Coronary artery (tissue), 2 donors: ENCODE results near the gene RBFOX2.
"Not testable (repeated sequence)": the region's sequence is repeated elsewhere in the genome, so short reads cannot be mapped to it uniquely, and the experiment has no call there.

ENCODE experiments used
- DNase-seq: peaks from one replicate; pipeline ENCODE4 v3.0.0-alpha.2; 2017; ENCODE audit warnings: low spot score
- H3K27ac ChIP-seq, 2 donors: fragments of 200-600 bp; sonication (generic); one replicate each; pipeline ENCODE4 v1.5.1; 2016 to 2019
- H3K4me3 ChIP-seq: fragments of 200-600 bp; sonication (generic); 2 replicates; pipeline ENCODE4 v1.5.1; 2016; ENCODE audit warnings: mild to moderate bottlenecking, moderate library complexity
- TF ChIP-seq, protein P1 (sequence below): fragments of 200-600 bp; sonication (generic); IDR thresholded peaks from one replicate; pipeline ENCODE4 v1.5.1; 2019; ENCODE audit warnings: antibody characterized with exemption

Gene RBFOX2

DNA sequence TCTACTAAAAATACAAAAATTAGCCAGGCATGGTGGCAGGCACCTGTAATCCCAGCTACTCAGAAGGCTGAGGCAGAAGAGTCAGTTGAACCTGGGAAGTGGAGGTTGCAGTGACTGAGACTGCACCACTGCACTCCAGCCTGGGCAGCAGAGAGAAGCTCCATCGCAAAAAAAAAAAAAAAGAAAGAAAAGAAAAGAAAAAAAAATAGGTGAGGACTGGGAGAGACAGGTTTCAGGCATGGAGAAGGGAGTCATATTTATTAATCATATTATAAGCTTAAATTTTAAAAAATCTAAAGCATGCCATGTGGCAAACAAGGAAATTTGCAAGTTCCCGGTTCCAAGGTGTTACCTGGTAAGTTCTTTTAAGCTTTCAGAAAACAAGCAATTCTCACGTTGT lies 311.1 kb downstream of the RBFOX2 start, which contains the start of gene APOL5:
Gene APOL5, plus strand, starts transcription at position 301 of the 400 bp plus-strand sequence. Its CDS starts 0 bp downstream, at position 301.
- no peak for DNase-seq
- Histone ChIP-seq H3K4me3 (no peak within 1 kb of the TSS), H3K27ac (no peak within 1 kb of the TSS)
- TF ChIP-seq, protein P1, sequence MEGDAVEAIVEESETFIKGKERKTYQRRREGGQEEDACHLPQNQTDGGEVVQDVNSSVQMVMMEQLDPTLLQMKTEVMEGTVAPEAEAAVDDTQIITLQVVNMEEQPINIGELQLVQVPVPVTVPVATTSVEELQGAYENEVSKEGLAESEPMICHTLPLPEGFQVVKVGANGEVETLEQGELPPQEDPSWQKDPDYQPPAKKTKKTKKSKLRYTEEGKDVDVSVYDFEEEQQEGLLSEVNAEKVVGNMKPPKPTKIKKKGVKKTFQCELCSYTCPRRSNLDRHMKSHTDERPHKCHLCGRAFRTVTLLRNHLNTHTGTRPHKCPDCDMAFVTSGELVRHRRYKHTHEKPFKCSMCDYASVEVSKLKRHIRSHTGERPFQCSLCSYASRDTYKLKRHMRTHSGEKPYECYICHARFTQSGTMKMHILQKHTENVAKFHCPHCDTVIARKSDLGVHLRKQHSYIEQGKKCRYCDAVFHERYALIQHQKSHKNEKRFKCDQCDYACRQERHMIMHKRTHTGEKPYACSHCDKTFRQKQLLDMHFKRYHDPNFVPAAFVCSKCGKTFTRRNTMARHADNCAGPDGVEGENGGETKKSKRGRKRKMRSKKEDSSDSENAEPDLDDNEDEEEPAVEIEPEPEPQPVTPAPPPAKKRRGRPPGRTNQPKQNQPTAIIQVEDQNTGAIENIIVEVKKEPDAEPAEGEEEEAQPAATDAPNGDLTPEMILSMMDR: no peak

DNA sequence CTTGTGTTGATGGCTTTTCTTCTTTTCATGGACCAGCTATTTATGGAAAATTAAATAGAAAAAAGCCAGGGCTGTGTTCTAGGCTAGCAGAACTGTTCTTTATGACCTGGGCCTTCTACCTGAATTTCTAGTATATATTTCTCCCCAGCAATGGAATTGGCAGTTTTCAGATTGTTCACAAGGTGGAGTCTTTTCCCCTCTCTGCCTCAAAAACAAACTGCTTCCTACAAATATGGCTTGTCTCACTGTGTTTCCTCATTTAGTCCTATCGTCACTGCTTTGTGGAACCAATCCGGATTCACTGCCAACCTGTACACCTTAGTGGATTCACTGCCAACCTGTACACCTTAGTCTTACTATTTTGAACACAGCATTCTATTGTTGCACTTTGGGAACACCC lies 316.0 kb downstream of the RBFOX2 start:
- no peak for DNase-seq

DNA sequence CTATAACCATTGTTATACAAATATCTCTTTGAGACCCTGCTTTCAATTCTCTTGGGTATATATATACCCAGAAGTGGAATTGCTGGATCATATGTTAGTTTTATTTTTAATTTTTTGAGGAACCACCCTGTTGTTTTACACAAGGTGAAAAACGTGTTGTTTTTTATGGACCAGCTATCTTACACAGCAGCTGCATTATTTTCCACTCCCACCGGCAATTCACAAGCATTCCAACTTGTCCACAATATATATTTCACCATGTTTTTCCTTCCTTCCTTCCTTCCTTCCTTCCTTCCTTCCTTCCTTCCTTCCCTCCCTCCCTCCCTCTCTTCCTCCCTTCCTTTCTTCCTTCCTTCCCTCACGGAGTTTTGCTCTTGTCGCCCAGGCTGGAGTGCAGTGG lies 317.3 kb downstream of the RBFOX2 start:
- DNase-seq: no peak
- no peak overlapping the region for H3K4me3 ChIP-seq
- no peak overlapping the region for H3K27ac ChIP-seq
- TF ChIP-seq, protein P1: no peak

More for the DNA sequence above, 316.0 kb downstream of the RBFOX2 start:
- H3K4me3 ChIP-seq: no peak overlapping the region
- TF ChIP-seq, protein P1: no peak
- no peak overlapping the region for H3K27ac ChIP-seq

DNA sequence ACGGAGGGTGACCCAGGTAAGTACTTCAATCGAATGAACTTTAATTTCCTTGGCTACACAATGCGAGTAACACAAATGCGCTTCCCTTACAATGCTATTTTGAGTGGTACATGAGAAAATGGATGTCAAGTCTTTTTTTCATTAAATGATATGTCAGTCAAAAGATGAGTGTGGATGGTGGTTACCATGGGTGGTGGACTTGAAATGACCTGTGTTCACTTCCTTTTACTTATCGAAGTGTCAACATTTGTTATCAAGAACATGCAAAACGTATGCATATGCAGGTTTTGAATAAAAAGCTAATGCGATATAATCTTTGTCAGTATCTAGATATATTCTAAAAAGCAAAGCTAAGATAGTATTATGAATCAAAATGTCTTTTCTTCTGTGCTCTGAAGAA lies 319.7 kb downstream of the RBFOX2 start:
- TF ChIP-seq, protein P1: no peak
- Histone ChIP-seq H3K4me3 (no peak overlapping the region), H3K27ac (no peak overlapping the region)
- DNase-seq: no peak

DNA sequence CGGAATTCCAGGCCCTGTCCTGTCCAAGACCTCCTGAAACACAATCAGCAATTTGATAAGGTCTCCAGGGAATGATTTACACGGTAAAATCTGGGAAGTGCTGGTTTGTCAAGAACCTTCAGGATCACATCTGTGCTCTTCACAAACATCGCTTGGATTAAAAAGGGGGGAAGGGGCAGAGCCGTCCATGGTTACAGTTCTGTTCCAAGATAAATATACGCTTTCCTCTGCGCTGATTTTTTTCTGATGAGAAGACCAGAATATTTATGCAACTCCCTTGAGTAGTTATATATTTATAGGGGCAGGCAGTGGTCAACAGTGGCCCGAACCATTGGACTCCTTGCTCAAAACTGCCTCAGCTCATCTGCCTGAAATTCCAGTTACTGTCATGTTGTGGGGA lies 320.2 kb downstream of the RBFOX2 start:
- DNase-seq: no peak
- Histone ChIP-seq H3K27ac (no peak overlapping the region), H3K4me3 (no peak overlapping the region)
- TF ChIP-seq, protein P1: no peak

DNA sequence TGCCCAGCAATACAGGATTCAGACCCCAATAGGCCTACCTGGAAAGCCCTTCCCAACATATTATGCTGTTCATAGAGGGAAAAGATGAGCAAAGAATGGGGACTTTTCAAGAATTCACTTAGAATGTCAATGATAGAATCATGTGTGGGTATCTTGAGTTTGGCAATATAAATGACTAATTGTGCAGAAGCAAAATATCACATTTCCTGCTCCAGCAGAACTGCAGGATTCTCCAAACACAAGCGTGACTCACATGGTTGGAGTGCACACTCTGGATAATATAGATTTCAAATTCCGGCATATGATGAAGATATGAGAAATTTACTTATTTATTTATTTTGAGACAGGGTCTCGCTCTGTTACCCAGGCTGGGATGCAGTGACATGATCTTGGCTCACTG lies 323.5 kb downstream of the RBFOX2 start:
- TF ChIP-seq, protein P1: no peak
- no peak overlapping the region for H3K27ac ChIP-seq
- H3K4me3 ChIP-seq: no peak overlapping the region
- DNase-seq: no peak

DNA sequence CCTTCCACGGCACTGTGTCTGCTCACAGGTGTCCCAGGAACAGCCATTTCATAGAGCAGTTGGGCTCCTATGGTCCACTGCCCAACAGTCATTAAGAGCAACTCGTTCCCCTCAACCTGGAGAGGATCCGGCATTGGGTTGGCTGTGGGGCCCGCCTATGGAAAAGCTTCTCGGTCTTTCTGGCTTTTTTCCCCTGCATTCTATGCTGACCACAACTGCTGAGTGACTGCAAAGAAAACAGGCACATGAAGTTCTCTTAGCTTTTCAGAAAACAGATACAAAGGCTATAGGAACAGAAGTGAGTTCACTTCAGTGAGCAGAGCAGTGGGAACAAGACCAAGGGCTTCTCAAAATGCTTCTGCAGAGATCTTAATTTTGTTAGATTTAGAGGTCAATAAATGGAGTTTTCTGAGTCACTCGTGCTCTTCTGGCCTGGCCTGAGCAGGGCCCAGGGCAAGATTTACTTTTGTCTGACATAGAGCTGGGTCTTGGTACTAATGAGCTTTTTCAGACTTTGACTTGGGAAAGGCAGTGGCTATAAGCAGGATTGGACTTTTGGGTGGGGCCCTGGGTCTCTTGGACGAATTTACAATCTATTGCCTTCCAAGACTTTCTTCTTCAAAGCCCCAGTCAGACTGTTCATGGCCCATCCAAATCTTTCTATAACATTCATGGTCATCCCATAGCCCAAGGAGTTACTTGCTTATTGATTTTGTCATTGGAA lies 324.6 kb downstream of the RBFOX2 start:
- Histone ChIP-seq H3K4me3 (no peak overlapping the region), H3K27ac (no peak overlapping the region)
- TF ChIP-seq, protein P1: no peak
- no peak for DNase-seq

DNA sequence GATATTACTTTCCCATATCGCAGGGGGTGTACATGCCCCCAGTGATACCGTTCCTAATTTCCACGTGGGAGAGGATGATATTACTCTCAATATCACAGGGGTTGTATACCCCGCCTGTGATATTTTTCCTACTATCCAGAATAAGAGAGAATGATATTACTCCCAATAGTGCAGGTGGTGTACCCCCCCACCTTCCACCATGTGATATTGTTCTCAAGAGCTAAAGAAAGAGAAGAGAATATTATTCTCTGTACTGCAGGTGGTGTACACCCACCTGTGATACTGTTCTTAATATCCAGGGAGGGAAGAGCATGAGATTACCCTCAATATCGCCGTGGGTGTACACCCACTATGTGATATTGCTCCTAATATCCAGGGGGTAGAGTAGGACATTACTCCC lies 328.8 kb downstream of the RBFOX2 start:
- DNase-seq, H3K4me3 ChIP-seq, H3K27ac ChIP-seq: not testable (repeated sequence)
